NT2/D1 (cell line): Measurements from ENCODE around the gene TRAK1.

Experiments
- DNase-seq: peaks from one replicate; pipeline ENCODE4 v3.0.0-alpha.2; 2011; ENCODE audit warnings: low read depth, low spot score
- H3K27me3 ChIP-seq: 2 replicates; pipeline ENCODE4 v1.6.0; 2011; ENCODE audit warnings: mild to moderate bottlenecking; ENCODE audit not compliant: insufficient read length, insufficient read depth
- H3K36me3 ChIP-seq: 2 replicates; pipeline ENCODE4 v1.6.1; 2011; ENCODE audit warnings: mild to moderate bottlenecking, low read length, mixed read lengths; ENCODE audit not compliant: insufficient read depth, insufficient read length
- H3K4me1 ChIP-seq: 2 replicates; pipeline ENCODE4 v1.5.1; 2011; ENCODE audit not compliant: insufficient read depth, insufficient read length
- H3K4me3 ChIP-seq: 2 replicates; pipeline ENCODE4 v1.5.1; 2011; ENCODE audit warnings: low read depth; ENCODE audit not compliant: insufficient read length
- H3K9ac ChIP-seq: 2 replicates; pipeline ENCODE4 v1.6.0; 2011; ENCODE audit warnings: low read depth; ENCODE audit not compliant: insufficient read length
- H3K9me3 ChIP-seq: 2 replicates; pipeline ENCODE4 v1.5.1; 2011; ENCODE audit warnings: mild to moderate bottlenecking, low read length; ENCODE audit not compliant: insufficient read depth
- SUZ12 ChIP-seq: IDR thresholded peaks from 2 replicates; pipeline ENCODE4 v1.6.1; 2011; ENCODE audit not compliant: insufficient read length, insufficient read depth; ENCODE audit errors: extremely low read depth
- YY1 ChIP-seq: IDR thresholded peaks from 2 replicates; pipeline ENCODE4 v1.6.1; 2011; ENCODE audit not compliant: insufficient read length, insufficient read depth
- ZNF274 ChIP-seq: IDR thresholded peaks from 2 replicates; pipeline ENCODE4 v1.6.1; 2011; ENCODE audit warnings: mild to moderate bottlenecking, low read depth, low read length

TRAK1 gene

GRCh38 chr3:42081838-42082473 lies 9.2 kb upstream of the TRAK1 start:
- Histone ChIP-seq H3K9me3 (0 out of 2 replicates have a peak, but pooled peaks cover 6% of the 10 kb centered on the region), H3K36me3 (no peaks in the 10 kb centered on the region), H3K4me3 (no peak overlapping the region), H3K27me3 (no peaks in the 10 kb centered on the region), H3K9ac (no peak overlapping the region), H3K4me1 (peaks cover 6% of the 10 kb centered on the region)
- no peak for DNase-seq
- no peak for TF ChIP-seq ZNF274
- no peak for TF ChIP-seq YY1
- TF ChIP-seq SUZ12, result no peak

DNA sequence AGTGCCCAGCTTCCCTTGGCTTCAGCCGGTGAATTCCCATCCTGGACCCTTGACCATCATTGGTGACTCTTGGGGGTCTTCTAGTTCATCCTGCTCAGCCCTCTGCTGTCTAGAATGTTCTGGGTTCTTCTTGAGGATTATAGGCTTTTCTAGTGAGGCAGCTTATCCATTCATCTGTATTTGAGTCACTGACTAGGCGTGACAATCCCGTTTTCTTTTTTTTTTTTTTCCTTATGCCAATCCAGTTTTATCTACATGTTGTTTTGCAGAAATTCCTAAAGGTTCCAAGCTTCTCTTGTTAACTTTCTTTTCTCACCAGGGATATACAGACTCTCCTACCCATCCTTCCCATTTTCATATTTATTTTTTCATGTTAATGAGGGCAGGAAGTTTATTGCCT lies 6.6 kb upstream of the TRAK1 start:
- no peaks in the 10 kb centered on the region for H3K27me3 ChIP-seq
- no peak overlapping the region for H3K4me3 ChIP-seq
- H3K4me1 ChIP-seq, result peaks cover 6% of the 10 kb centered on the region
- DNase-seq, result no peak
- H3K9me3 ChIP-seq, result no peaks in the 10 kb centered on the region
- TF ChIP-seq YY1, result no peak
- no peak for TF ChIP-seq ZNF274
- TF ChIP-seq SUZ12, result no peak
- peaks cover 17% of the 10 kb centered on the region for H3K36me3 ChIP-seq
- H3K9ac ChIP-seq, result no peak overlapping the region

GRCh38 chr3:42085641-42086376 lies 5.3 kb upstream of the TRAK1 start:
- Histone ChIP-seq H3K36me3 (peaks cover 23% of the 10 kb centered on the region), H3K27me3 (no peaks in the 10 kb centered on the region), H3K9me3 (no peaks in the 10 kb centered on the region), H3K4me3 (no peak overlapping the region), H3K9ac (no peak overlapping the region), H3K4me1 (no peaks in the 10 kb centered on the region)
- no peak for TF ChIP-seq YY1
- TF ChIP-seq SUZ12, result no peak
- TF ChIP-seq ZNF274, result no peak
- DNase-seq, result no peak

DNA sequence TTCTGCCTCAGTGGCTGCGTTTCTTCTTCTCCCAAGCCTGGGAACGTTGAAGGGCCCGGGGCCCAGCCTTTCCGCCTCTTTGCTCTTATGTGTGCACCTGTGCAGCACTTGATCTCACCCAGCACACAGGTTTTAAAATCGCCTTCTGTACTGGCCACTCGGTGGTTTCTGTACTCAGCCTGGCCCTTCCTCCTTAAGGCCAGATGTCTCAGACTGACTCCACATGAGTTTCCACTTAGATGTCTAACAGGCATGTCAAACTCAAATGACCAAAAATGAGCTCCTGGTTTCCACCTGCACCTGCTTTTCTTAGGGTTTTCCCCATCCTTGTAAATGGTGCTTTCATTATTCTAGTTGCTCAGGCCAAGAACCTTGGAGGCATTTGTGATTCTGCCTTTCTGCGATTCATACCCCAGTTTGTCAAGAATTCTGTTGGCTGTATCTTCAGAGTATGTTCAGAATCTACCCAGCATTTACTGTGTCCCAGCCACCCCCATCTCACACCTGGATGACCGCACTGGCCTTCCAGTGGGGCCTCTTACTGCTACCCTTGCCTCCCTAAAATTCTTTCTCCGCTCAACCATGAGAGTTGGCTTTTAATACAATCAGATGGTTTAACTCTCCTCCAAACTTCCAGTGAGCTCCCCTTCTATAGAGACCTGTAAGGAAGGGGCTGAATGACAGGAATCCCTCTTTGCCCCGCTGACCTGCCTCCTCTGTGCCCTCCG lies 2.2 kb upstream of the TRAK1 start:
- Histone ChIP-seq H3K36me3 (peaks cover 32% of the 10 kb centered on the region), H3K9ac (no peak overlapping the region), H3K9me3 (peaks cover 12% of the 10 kb centered on the region), H3K4me1 (no peaks in the 10 kb centered on the region), H3K4me3 (no peak overlapping the region), H3K27me3 (no peaks in the 10 kb centered on the region)
- DNase-seq, result no peak
- no peak for TF ChIP-seq SUZ12
- no peak for TF ChIP-seq ZNF274
- no peak for TF ChIP-seq YY1

- Histone ChIP-seq H3K9me3 (peaks cover 12% of the 10 kb centered on the region), H3K36me3 (peaks cover 41% of the 10 kb centered on the region), H3K4me3 (no peak overlapping the region), H3K4me1 (no peaks in the 10 kb centered on the region), H3K9ac (no peak overlapping the region), H3K27me3 (no peaks in the 10 kb centered on the region)
- no peak for TF ChIP-seq YY1
- TF ChIP-seq SUZ12, result no peak
- no peak for TF ChIP-seq ZNF274
- DNase-seq, result no peak
These were observed 849 bp downstream of the TRAK1 start for GRCh38 chr3:42092006-42092405.

DNA sequence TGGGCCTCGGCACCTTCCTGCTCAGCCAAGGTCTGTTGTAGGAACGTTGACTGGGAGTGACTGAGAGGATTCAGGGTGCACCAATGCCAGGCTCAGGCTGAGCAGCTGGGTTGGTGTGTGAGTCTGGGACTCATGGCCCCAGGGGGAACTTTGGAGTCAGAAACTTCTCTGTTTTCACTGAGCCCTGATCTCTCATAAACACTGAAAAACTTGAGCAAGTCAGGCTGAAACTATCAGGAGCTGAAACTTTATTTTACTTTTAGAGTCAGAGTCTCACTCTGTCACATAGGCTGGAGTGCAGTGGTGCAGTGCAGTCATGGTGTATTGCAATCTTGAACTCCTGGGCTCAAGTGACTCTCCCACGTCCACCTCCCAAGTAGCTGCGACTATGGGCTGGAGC lies 3.0 kb downstream of the TRAK1 start:
- DNase-seq, result no peak
- no peak for TF ChIP-seq SUZ12
- TF ChIP-seq ZNF274, result no peak
- no peak for TF ChIP-seq YY1
- peaks cover 26% of the 10 kb centered on the region for H3K36me3 ChIP-seq
- no peaks in the 10 kb centered on the region for H3K27me3 ChIP-seq
- H3K4me3 ChIP-seq, result no peak overlapping the region
- H3K4me1 ChIP-seq, result no peaks in the 10 kb centered on the region
- H3K9me3 ChIP-seq, result peaks cover 12% of the 10 kb centered on the region
- H3K9ac ChIP-seq, result no peak overlapping the region

DNA sequence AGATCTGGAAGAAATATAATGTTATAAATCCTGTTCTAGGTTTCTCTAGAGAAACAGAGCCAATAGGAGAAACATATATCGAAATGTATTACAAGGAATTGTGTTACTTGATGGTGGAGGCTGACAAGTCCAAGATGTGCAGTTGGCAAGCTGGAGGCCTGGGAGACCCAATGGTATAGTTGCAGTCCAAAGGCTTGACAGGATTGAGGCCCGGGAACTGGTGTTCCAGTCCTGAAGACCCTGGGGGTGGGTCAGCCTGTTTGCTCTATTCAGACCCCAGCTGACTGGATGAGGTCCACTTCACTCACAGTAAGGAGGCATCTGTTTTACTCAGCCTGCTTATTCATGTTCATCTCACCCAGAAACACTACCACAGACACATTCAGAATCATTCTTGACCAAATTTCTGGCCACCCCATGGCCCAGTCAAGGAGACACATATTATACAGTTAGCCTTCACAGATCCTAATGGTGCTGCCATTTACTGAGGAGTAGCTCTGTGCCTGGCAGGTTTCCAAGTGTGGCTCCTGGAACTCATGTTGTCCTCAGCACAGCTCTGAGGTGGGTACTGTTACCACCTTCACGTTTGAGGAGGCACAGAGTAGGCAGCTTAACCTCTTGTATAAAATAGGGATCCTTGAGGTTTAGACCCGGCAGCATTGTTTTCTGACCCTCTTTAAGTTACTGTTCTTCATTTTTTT lies 3.7 kb downstream of the TRAK1 start:
- H3K36me3 ChIP-seq, result peaks cover 21% of the 10 kb centered on the region
- no peaks in the 10 kb centered on the region for H3K4me1 ChIP-seq

More for the DNA sequence above, 3.7 kb downstream of the TRAK1 start:
- no peaks in the 10 kb centered on the region for H3K27me3 ChIP-seq
- TF ChIP-seq SUZ12 (no peak), ZNF274 (no peak), YY1 (no peak)
- H3K4me3 ChIP-seq, result no peak overlapping the region
- H3K9me3 ChIP-seq, result peaks cover 12% of the 10 kb centered on the region
- H3K9ac ChIP-seq, result no peak overlapping the region
- DNase-seq, result no peak
